Ovary (tissue), 9 donors: ENCODE data around the gene FARP2. TPM values are rescaled to one million over a fixed set of nuclear protein-coding genes. Genes with fewer than 3 reads are reported as not detected.

Experiments used
- DNase-seq, 5 donors: peaks; one replicate each; pipeline ENCODE4 v3.0.0-alpha.2; 2019 to 2020
- H3K27ac ChIP-seq, 2 donors: fragments of 200-600 bp; one replicate each; pipeline versions ENCODE4 v1.5.1 to v1.8.0; 2019 to 2022
- H3K27me3 ChIP-seq: fragments of 200-600 bp; one replicate; pipeline ENCODE4 v1.8.0; 2022
- H3K36me3 ChIP-seq: fragments of 200-600 bp; sonication (generic); one replicate; pipeline ENCODE4 v1.5.1; 2019
- H3K4me1 ChIP-seq: one replicate; pipeline ENCODE4 v1.8.1; 2013; ENCODE audit warnings: mild to moderate bottlenecking, moderate library complexity; ENCODE audit not compliant: insufficient read depth
- H3K4me3 ChIP-seq: fragments of 200-600 bp; sonication (generic); one replicate; pipeline ENCODE4 v1.5.1; 2017
- H3K9me3 ChIP-seq, 2 donors: fragments of 200-600 bp in 1 of 2; sonication (generic) in 1 of 2; one replicate each; pipeline versions ENCODE4 v1.5.1 to v1.8.1; 2013 to 2019; ENCODE audit warnings: mild to moderate bottlenecking in 1 of 2, moderate library complexity in 1 of 2
- EP300 ChIP-seq: sonication (generic); formaldehyde crosslinking; IDR thresholded peaks from one replicate; pipeline ENCODE4 v1.6.1; 2017; ENCODE audit warnings: antibody characterized with exemption
- POLR2A ChIP-seq: fragments of 450-650 bp; IDR thresholded peaks from one replicate; pipeline ENCODE4 v1.6.1; 2017; ENCODE audit warnings: antibody characterized with exemption, mild to moderate bottlenecking, moderate library complexity
- WGBS, 3 donors: extraction: QIAGEN DNeasy Blood & Tissue Kit in 1 of 3; methylation state at CpG; one replicate each; pipeline versions ENCODE4 v1.1.5 to v1.1.7; 2013 to 2017; 5-methylcytosine and 5-hydroxymethylcytosine counted together
- intact Hi-C, 4 donors: fragments of 100-400 bp; cut with DNase I; formaldehyde crosslinking; loops; one replicate each; pipeline versions ENCODE4 v1.11.0 to v1.15.1; 2022 to 2023
- polyA plus RNA-seq, 2 donors: library from polyadenylated mRNA; stranded (reverse); fragments of 200-250 nt in 1 of 2; fragments of 350-450 nt in 1 of 2; fragmentation: Illumina TruSeq in 1 of 2; extraction: RNeasy Lipid Tissue Mini Kit (QIAGEN cat#74804) in 1 of 2; gene quantifications; one replicate each; pipeline ENCODE4 v1.2.3, GENCODE V29; 2013 to 2014
- total RNA-seq, 7 donors: library from RNA; depleted of rRNA in 2 of 7; stranded (reverse); fragments of >200 nt in 2 of 7; fragmentation: NEBNext Ultra II Directional in 3 of 7; extraction: Animal tissue kit (Norgen Biotek cat#: 25700) in 3 of 7; gene quantifications; one replicate each; pipeline versions ENCODE4 v1.1.0 to v1.2.4, GENCODE V29; 2016 to 2023
- TF ChIP-seq, protein P1 (sequence below), 3 donors: fragments of 450-650 bp in 2 of 3; fragments of 200-600 bp in 1 of 3; IDR thresholded peaks; one replicate each; pipeline versions ENCODE4 v1.5.1 to v1.8.0; 2016 to 2022; ENCODE audit warnings: antibody characterized with exemption in 3 of 3, mild to moderate bottlenecking in 1 of 3
- donor health status: DM: no; HTN: no; CAD: no; lungs with moderate emphysema.
- donor health status: DM: no; HTN: no; CAD: no.
- donor health status: Bipolar disorder and iron deficiency.
- donor health status: DM: yes; HTN: yes; CAD: no.
- donor health status: DM: no; HTN: no; CAD: no.
- donor health status: DM: yes; HTN: yes; CAD: no.

FARP2 gene
- total and polyA plus RNA-seq, 9 donors, result 13.5 to 62.1 (median 39.5) TPM

DNA sequence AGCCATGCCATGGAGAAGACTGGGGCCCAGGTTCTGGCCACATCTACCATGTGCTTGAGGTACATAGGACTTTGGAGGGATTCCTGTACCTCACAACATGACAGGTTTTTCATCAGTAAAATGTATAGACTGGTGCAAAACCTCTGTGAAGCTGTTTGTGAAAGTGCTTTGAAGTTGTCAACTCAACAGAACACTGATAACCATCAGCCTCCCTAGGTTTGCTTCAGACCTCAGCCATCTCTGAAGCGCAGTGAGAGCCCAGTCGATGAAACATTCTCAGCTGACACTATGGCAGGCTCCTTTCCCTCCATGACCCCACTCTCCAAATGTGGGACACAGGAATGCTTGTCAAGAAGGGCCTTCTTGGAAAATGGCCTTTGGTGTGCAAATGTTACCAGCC is 113.7 kb downstream of the FARP2 start:
- no peaks in the 10 kb centered on the region for H3K4me1 ChIP-seq
- no peak overlapping the region for H3K4me3 ChIP-seq
- H3K27me3 ChIP-seq, result no peaks in the 10 kb centered on the region
- DNase-seq, result no peak
- H3K9me3 ChIP-seq, result no peaks in the 10 kb centered on the region
- intact Hi-C loops, result no loop called here
- TF ChIP-seq, protein P1, sequence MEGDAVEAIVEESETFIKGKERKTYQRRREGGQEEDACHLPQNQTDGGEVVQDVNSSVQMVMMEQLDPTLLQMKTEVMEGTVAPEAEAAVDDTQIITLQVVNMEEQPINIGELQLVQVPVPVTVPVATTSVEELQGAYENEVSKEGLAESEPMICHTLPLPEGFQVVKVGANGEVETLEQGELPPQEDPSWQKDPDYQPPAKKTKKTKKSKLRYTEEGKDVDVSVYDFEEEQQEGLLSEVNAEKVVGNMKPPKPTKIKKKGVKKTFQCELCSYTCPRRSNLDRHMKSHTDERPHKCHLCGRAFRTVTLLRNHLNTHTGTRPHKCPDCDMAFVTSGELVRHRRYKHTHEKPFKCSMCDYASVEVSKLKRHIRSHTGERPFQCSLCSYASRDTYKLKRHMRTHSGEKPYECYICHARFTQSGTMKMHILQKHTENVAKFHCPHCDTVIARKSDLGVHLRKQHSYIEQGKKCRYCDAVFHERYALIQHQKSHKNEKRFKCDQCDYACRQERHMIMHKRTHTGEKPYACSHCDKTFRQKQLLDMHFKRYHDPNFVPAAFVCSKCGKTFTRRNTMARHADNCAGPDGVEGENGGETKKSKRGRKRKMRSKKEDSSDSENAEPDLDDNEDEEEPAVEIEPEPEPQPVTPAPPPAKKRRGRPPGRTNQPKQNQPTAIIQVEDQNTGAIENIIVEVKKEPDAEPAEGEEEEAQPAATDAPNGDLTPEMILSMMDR (IDR thresholded peaks at IDR 0.05), result no peak
- no peak for TF ChIP-seq POLR2A
- no peak for TF ChIP-seq EP300
- H3K27ac ChIP-seq, result no peak overlapping the region
- no peaks in the 10 kb centered on the region for H3K36me3 ChIP-seq
- 82 to 92% (median 84%) methylated on average over 2 of the region's 2 CpGs for WGBS, 3 donors

DNA sequence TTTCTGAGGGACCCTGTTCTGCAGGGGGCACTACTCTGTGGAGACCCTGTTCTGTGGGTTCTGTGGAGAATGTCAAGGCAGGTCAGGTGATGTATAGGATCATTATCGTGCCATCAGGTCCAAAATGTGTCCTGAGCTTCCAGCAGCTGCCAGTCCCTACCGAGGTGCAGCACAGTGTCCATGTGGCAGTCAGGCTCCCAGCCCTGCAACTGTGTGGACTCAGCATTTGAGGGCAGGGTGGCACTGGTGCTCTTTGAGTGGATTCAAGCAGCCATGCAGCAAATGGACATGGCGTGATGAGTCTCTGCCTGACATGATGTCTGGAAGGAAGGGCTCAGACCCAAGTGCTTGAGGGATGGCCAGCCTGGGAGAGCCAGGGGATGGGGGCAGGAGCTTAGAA is 117.3 kb downstream of the FARP2 start:
- no peaks in the 10 kb centered on the region for H3K27me3 ChIP-seq
- DNase-seq, result no peak
- H3K4me3 ChIP-seq, result no peak overlapping the region
- intact Hi-C loops, result no loop called here
- no peaks in the 10 kb centered on the region for H3K9me3 ChIP-seq
- H3K4me1 ChIP-seq, result no peaks in the 10 kb centered on the region
- H3K27ac ChIP-seq, result no peak overlapping the region
- 92 to 97% (median 96%) methylated on average over 3 of the region's 3 CpGs for WGBS, 3 donors
- no peaks in the 10 kb centered on the region for H3K36me3 ChIP-seq
- TF ChIP-seq POLR2A (no peak), EP300 (no peak)
- TF ChIP-seq, protein P1 (IDR thresholded peaks at IDR 0.05), result no peak

DNA sequence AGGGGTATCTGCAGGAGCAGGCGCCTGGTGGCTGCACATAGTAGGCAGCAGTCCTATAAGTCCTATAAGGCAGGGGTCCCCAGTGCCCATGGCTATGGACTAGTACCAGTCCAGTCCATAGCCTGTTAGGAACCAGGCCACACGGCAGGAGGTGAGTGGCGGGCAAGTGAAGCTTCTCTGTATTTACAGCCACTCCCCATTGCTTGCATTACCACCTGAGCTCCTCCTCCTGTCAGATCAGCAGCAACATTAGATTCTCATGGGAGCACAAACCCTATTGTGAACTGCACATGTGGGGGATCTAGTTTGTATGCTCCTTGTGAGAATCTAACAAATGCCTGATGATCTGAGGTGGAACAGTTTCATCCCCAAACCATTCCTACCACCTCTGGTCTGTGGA is 119.2 kb downstream of the FARP2 start:
- TF ChIP-seq, protein P1 (IDR thresholded peaks at IDR 0.05), result no peak
- TF ChIP-seq EP300 (no peak), POLR2A (no peak)
- Histone ChIP-seq H3K4me3 (no peak overlapping the region), H3K4me1 (no peaks in the 10 kb centered on the region), H3K9me3 (no peaks in the 10 kb centered on the region), H3K27ac (no peak overlapping the region), H3K36me3 (no peaks in the 10 kb centered on the region), H3K27me3 (no peaks in the 10 kb centered on the region)
- no peak for DNase-seq
- intact Hi-C loops, result no loop called here
- WGBS, 3 donors, result 91 to 96% (median 93%) methylated on average over 3 of the region's 3 CpGs

DNA sequence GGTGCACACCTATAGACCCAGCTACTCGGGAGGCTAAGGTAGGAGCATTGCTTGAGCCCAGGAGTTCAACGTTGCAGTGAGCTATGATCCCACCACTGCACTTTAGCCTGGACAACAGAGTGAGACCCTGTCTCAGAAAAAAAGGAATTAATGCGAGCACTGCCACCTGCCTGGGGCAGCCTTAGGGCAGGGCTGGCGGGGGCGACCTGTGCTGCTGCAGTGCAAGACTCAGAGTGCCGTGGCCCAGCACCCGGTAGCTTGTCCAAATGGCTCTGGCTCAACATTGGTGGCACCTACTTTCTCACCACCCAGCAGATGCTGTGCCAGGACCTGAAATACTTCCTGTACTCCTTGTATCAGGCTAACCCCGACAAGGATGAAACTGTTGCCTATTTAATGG is 122.1 kb downstream of the FARP2 start:
- no peak overlapping the region for H3K4me3 ChIP-seq
- DNase-seq, result no peak
- TF ChIP-seq, protein P1 (IDR thresholded peaks at IDR 0.05), result no peak
- TF ChIP-seq EP300 (no peak), POLR2A (no peak)
- H3K36me3 ChIP-seq, result no peaks in the 10 kb centered on the region
- H3K9me3 ChIP-seq, result no peaks in the 10 kb centered on the region
- intact Hi-C loops, result no loop called here
- H3K27ac ChIP-seq, result no peak overlapping the region
- no peaks in the 10 kb centered on the region for H3K27me3 ChIP-seq
- H3K4me1 ChIP-seq, result no peaks in the 10 kb centered on the region
- whole genome bisulfite sequencing, 3 donors, result 95 to 96% (median 95%) methylated on average over 8 of the region's 8 CpGs
